SK-N-SH treated with all-trans-retinoic acid at 6 μM for 48 hours (cell line): ENCODE measurements around the gene TEP1.

Experiments used
- ARNTL ChIP-seq: fragments of 450-650 bp; formaldehyde crosslinking; IDR thresholded peaks from 2 replicates; pipeline ENCODE4 v1.5.0; 2020; ENCODE audit warnings: low read depth, mild to moderate bottlenecking, moderate library complexity, borderline replicate concordance
- CSRNP3 ChIP-seq: fragments of 250-450 bp; sonication (Bioruptor Pico); IDR thresholded peaks from 2 replicates; pipeline ENCODE4 v1.5.1; 2021; ENCODE audit warnings: mild to moderate bottlenecking, moderate library complexity
- POU6F1 ChIP-seq: fragments of 250-450 bp; sonication (Bioruptor Pico); IDR thresholded peaks from 2 replicates; pipeline ENCODE4 v1.8.0; 2021; ENCODE audit warnings: low read depth, mild to moderate bottlenecking, moderate library complexity, borderline replicate concordance
- PPARA ChIP-seq: fragments of 250-450 bp; sonication (Bioruptor Pico); IDR thresholded peaks from 2 replicates; pipeline ENCODE4 v1.5.0; 2020; ENCODE audit warnings: mild to moderate bottlenecking, borderline replicate concordance
- ZFP30 ChIP-seq: fragments of 450-650 bp; formaldehyde crosslinking; IDR thresholded peaks from 2 replicates; pipeline ENCODE4 v1.5.0; 2022; ENCODE audit warnings: mild to moderate bottlenecking, moderate library complexity
- ZNF565 ChIP-seq: fragments of 450-650 bp; formaldehyde crosslinking; conservative IDR thresholded peaks from 2 replicates; pipeline ENCODE4 v1.5.0; 2020; ENCODE audit warnings: low read depth, mild to moderate bottlenecking, moderate library complexity
- TF ChIP-seq, protein P1 (sequence below): fragments of 250-450 bp; sonication (Bioruptor Pico); IDR thresholded peaks from 2 replicates; pipeline ENCODE4 v1.8.0; 2020; ENCODE audit warnings: mild to moderate bottlenecking, moderate library complexity, borderline replicate concordance

GRCh38 chr14:20434701-20435581 lies 21.6 kb upstream of the TEP1 start:
- TF ChIP-seq ZNF565 (CRISPR knock-in tag), result no peak
- no peak for TF ChIP-seq ARNTL
- TF ChIP-seq, protein P1, sequence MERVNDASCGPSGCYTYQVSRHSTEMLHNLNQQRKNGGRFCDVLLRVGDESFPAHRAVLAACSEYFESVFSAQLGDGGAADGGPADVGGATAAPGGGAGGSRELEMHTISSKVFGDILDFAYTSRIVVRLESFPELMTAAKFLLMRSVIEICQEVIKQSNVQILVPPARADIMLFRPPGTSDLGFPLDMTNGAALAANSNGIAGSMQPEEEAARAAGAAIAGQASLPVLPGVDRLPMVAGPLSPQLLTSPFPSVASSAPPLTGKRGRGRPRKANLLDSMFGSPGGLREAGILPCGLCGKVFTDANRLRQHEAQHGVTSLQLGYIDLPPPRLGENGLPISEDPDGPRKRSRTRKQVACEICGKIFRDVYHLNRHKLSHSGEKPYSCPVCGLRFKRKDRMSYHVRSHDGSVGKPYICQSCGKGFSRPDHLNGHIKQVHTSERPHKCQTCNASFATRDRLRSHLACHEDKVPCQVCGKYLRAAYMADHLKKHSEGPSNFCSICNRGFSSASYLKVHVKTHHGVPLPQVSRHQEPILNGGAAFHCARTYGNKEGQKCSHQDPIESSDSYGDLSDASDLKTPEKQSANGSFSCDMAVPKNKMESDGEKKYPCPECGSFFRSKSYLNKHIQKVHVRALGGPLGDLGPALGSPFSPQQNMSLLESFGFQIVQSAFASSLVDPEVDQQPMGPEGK (CRISPR knock-in tag), result no peak
- TF ChIP-seq ZFP30 (CRISPR knock-in tag), result no peak
- TF ChIP-seq POU6F1 (CRISPR knock-in tag), result no peak
- no peak for TF ChIP-seq PPARA (CRISPR knock-in tag)
- no peak for TF ChIP-seq CSRNP3 (CRISPR knock-in tag)
